Erythroblast (primary cell): ENCODE measurements around the gene PHKA2.

Experiments
- DNase-seq, 2 experiments: peaks; one replicate each; lab custom pipeline; 2025; lab: John Stamatoyannopoulos, UW
- GATA1 ChIP-seq: IDR thresholded peaks from 2 replicates; pipeline ENCODE4 v1.6.1; 2011; ENCODE audit warnings: low read depth, mild to moderate bottlenecking, control low read depth, low read length, moderate library complexity
- POLR2A ChIP-seq: IDR thresholded peaks from 2 replicates; pipeline ENCODE4 v1.6.1; 2011; ENCODE audit warnings: mild to moderate bottlenecking, low read length

Gene PHKA2

DNA sequence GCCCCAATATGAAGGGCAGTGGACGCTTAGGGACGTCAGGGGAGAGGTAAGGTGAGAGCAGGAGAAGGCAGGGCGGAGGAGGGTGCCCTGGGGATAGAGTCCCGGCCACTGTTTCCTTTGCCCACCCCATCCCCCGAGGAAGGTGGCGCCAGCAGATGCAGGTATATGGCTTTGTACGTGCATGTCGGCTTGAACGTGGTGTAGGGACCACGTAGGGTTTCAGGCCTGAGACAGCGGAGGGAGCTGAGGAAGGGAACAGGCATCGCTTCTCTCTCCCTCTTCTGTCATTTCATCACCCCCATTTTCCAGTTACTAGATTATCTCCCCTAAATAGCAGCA lies 97.9 kb downstream of the PHKA2 start:
- no peak for DNase-seq
- TF ChIP-seq GATA1: no peak
- TF ChIP-seq POLR2A: no peak

DNA sequence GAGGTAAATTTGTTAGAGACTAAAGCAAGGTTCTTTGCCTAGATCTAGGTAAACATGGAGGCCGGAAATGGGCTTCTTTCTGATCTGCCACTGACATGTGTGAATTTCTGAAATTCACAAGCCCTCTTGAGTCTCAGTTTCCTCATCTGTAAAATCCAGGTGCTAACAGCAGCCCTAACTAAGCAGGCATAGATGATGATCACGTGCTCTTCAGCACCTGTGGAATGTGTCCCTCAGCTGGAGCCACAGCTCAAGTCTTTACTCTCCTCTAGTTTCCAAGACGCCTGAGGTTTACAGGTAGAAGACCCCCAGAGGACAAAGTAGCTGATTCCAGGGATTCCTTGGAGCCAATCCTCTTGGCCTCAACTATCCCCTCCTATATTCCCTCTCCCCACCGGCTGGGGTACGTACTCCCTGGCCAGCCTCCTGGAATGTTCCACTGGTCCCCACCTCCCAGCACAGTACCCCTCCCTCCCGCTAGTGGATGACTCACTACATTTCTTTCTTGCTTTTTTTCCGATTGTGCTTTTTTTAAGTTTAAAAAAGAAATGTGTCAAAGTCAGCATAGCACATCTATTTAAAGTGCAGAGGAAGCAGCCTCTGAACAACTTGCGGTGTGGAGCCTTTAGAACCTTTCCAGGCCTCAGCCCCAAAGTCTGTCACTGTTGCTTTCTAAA lies 98.4 kb downstream of the PHKA2 start:
- no peak for TF ChIP-seq GATA1
- no peak for TF ChIP-seq POLR2A
- no peak for DNase-seq

DNA sequence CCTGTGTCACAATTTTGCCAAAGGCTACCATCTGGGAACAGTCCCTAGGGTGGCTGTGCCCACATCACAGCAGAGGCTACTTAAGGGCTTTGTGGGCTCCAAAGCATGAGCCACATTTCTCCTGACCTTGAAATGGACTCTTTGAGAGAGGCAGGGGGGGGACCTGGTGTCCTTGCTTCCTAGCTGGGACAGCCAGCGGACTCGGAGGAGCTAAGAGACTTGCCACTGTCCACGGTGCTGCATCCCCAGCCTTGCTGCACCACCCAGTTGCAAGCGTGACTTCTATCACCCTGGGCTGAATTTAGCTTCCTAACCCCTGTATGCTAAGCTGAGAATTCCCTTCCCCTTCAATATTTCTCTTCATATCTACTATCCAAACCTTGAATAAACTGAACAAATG lies 99.0 kb downstream of the PHKA2 start:
- TF ChIP-seq POLR2A: no peak
- TF ChIP-seq GATA1: no peak
- no peak for DNase-seq

DNA sequence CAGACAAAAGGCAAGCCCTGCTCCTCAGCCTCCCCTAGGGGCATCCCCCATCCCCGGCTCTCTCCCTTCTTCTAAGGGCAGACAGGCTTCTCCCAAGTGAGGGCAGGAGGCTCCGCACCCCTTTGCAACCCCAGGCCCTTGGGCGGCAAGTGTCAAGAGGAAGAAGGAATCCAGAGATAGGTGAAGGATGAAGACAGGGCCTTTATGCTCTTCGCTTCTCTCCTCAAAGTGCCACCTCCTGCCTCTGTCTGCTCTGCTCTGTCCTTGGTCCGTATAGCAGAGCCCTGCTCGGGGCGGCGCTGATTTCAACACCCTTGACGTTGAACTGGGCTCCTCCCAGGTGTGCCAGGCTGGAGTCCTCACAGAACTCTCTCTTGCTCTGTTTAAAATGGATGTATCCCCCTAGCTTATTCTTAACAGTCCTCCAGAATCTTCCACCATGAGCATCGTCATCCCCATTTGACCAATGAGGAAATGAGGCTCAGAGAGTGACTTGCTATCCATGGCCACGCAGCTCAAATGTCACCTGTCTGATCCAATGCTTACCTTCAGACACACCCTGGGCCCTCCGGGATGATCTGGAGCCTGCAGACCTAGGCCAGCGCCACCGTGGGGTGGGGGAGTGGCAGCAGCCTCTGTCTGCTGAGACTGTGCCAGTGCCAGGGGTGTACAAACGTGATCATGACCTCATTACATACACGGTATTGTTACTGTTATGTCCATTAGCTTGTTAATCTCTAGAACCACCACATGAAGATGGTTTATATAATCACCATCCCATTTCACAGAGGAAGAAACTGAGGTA lies 99.8 kb downstream of the PHKA2 start:
- TF ChIP-seq POLR2A: no peak
- TF ChIP-seq GATA1: no peak
- no peak for DNase-seq

DNA sequence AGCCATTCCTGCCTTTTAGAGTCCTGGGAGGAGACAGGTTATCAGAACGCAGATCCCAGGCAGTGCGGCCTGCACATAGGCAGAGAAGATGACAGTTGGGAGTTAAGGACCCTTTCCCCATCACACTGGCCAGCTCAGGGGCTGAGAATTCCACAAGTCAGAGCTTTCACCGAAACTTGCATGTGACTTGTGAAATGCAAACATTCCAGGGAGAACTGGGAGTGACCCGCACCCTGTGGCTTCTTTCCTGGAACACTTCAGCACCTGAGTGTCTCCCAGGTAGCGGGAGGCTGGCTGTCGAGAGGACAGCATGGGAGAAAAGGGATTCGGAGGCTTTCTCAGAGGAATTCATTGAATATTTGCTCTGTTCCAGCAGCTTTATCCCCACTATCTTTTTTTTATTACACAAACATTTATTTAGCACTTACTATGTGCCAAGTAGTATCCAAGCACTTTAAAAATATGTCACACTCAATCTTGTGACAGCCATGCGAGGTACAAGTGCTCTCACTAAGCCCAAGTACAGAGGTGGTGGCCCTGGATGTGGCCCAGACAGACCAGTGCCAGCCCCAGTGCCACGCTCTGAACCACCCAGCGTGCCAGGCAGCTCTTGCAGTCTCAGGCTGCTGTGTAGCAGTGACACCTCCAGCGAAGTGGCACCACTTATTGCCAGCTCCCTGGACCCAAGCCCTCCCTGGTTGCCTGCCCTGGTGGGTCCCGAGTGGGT lies 100.5 kb downstream of the PHKA2 start:
- TF ChIP-seq POLR2A: no peak
- TF ChIP-seq GATA1: no peak
- DNase-seq: no peak

DNA sequence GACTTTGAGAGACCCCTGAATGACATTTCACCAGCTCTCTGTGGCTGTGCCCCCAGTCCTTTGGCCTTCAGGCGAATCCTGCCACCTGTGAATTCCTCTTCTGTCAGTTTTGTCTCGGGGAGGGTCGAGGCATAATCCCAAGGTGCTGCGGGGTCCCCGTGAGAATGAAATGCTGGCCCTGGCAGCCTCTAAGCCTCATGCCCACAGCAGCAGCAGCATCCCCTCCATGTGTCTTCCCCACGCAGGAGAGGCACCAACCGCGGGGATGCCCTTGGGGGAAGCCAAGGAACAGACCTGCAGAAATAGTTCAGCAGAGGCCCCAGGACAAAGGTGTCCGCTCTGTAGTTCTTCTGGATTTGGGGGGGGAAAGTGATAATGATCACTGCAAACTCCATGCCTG lies 104.8 kb downstream of the PHKA2 start:
- TF ChIP-seq POLR2A (no peak), GATA1 (no peak)
- no peak for DNase-seq

DNA sequence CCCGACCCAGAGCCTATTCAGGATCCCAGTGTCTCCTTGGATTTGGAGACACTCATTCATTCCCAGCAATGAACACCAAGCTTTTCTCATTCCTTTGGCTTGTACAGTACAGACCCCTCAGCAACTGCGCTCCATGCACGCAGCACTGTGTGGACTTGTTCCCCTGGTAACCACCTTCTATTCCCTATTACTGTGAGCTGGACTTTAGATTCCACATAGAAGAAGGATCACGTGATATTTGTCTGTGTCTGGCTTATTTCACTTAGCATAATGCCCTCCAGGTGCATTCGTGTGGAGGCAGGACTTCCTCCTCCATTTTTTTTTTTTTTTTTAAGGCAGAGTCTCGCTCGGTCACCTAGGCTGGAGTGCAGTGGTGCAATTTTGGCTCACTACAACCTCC lies 106.4 kb downstream of the PHKA2 start:
- TF ChIP-seq POLR2A: no peak
- no peak for TF ChIP-seq GATA1
- no peak for DNase-seq

DNA sequence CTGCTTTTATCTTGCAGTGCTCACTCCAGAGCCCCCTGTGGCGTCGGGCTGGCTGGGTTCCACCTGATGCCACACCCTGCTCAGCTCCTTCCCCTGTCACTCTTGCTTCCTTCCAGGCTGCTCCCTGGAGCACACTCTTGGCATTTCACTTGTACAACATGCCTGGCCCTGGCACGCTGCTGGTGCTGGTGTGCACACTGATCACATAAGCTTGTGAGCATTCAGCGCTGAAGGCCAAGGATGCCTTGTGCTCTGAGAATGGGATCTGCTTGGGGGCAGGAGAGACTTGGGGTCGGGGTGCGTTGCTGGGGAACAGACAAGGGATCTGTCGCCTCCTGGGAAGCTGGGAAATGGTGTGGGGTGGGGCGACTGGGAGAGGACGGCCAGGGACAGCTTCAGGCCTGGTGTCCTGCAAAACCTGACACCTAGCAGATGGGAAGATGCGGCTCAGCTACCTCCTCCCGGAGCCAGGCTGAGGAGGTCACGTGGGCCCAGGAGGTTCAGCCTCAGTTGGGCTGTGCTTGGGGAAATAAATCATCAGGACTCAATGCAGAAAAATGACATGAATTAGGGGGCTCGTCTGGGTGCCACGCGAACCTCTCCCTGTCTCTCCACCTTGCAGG lies 108.5 kb downstream of the PHKA2 start:
- TF ChIP-seq GATA1 (no peak), POLR2A (no peak)

DNA sequence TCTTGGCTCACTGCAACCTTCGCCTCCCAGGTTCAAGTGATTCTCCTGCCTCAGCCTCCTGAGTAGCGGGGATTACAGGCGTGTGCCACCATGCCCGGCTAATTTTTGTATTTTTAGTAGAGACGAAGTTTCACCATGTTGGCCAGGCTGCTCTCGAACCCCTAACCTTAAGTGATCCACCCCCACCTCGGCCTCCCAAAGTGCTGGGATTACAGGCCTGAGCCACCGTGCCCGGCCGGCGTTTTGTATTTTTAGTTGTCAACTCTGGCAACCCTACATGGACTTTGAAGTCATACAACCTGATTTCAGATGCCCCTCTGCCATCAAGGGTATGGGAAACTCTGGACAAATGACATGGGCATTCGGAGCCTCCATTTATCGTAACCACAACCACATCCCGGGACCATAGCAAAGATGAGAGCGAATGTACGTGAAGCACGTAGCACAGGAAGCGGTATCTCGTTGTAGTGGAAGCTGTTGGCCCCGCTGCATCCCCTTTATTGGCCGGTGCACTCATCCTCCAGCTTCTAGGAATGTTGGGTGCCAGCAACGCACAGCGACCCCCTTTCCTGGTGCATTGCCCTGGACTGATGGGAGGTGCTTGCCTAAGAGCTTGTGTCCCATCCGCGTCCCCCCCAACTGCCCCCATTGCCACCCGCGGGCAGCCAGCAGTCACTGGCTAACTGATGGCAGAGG lies 109.2 kb downstream of the PHKA2 start:
- no peak for DNase-seq
- TF ChIP-seq GATA1: no peak
- no peak for TF ChIP-seq POLR2A

More for the DNA sequence above, 108.5 kb downstream of the PHKA2 start:
- no peak for DNase-seq

DNA sequence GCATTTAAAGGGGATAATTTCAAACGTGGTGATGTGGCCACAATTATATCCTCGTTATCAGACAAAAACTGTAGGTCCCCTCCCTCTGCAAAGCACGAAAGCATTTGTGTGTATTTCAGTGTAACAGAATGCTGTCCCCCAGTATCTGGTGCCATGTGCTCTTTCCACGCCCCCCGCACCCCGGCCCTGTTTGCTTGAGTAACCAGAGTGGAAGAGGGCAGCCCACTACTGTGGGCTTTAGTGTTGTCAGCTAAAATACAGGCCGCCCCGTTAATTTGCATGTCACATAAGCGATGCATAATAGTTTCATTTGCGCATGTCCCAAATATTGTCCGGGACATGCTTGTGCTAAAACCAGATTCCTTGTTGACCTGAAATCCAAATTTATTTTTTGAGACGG lies 110.1 kb downstream of the PHKA2 start:
- no peak for DNase-seq
- TF ChIP-seq GATA1 (no peak), POLR2A (no peak)

DNA sequence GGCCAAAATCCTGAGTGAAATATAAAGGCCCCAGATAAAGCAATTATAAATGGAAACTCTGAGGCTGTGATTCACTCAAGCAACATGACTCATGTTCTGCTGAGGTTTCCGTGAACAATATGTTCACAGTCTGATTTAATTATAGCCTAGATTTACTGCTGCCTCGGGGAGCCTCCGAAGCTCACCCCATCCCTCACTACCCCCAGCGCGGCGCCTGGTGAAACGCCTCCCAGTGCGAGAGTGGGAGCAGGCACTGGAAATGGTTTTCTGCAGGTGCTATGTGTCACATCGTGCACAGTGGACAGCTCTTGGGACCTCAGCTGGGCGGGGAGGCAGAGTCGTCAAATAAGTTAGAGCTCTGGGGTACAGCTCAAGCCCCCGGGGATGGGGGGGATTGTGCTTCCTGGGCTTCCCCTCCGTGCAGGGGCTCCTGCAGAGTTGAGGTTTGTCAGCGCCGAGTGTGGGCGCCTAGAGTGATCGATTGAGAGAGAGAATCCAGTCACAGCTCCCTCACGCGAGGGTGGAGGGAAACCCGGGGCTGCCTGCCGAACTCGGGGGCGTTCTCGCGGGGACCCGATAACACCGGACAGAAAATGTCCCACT lies 110.6 kb downstream of the PHKA2 start:
- TF ChIP-seq GATA1 (no peak), POLR2A (no peak)
- DNase-seq: no peak

DNA sequence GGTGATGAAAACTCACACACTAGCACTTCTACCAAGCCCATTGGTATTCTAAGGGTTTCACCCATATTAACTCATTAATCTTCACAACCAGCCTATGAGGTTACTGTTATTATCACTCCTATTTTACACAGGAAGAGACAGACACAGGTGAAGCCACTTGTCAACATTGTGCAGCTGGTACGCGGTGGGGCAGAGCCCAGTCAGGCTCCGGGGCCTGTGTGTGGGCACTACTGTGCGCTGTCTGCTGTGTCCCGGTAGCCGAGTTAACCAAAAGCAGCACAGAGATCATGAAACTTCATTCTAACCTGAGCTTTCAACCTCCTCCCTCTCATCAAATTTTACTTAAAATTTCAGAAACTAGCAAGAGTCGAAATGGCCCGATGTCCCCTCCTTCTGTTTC lies 111.3 kb downstream of the PHKA2 start:
- TF ChIP-seq POLR2A: no peak
- TF ChIP-seq GATA1: no peak
- no peak for DNase-seq

DNA sequence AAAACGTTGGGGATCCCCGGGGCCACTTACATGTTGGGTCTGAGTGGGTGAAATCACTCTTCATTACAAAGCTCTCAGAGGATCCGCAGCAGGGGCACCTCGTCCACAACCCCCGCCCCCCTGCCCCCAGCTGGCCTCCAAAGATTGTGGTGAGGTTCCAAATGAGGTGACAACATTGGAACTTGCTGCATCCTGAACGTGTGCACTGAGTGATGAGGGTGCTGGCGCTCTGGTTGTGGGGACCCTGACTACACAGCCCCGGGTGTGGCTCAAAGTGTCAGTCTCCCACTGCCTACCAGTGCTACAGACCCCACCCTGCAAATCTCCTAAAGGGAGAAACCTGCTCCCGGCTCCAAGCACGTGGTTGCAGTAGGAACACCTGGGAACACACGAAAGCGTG lies 111.9 kb downstream of the PHKA2 start:
- TF ChIP-seq POLR2A: no peak
- no peak for TF ChIP-seq GATA1
- no peak for DNase-seq
